Stimulated activated CD8-positive, alpha-beta memory T cell treated with anti-CD3 and anti-CD28 coated beads, Interleukin-12 subunit alpha, Interleukin-12 subunit beta, amount 100 ng/mL, for 24 hours (primary cell): Measurements from ENCODE around the gene AUH.

Experiments
- DNase-seq: peaks from one replicate; pipeline ENCODE4 v3.0.0-alpha.2; 2020; ENCODE audit errors: extremely low read depth

Gene AUH

GRCh38 chr9:91247278-91247677, 114.4 kb downstream of the AUH start:
- DNase-seq: no peak

- DNase-seq: no peak
Measured at GRCh38 chr9:91246846-91247245, 114.9 kb downstream of the AUH start.

- DNase-seq: no peak
Measured at GRCh38 chr9:91245431-91246313, 116.0 kb downstream of the AUH start.

GRCh38 chr9:91243029-91243428, 118.7 kb downstream of the AUH start:
- DNase-seq: no peak

GRCh38 chr9:91241909-91242308, 119.8 kb downstream of the AUH start:
- no peak for DNase-seq

- no peak for DNase-seq
Measured at GRCh38 chr9:91240596-91241165, 121.0 kb downstream of the AUH start.

- DNase-seq: no peak
Measured at GRCh38 chr9:91239367-91240111, 122.2 kb downstream of the AUH start.

- DNase-seq: no peak
Measured at GRCh38 chr9:91234523-91234922, 127.2 kb downstream of the AUH start.

- DNase-seq: no peak
Measured at GRCh38 chr9:91231619-91232018, 130.1 kb downstream of the AUH start.

- DNase-seq: no peak
Measured at GRCh38 chr9:91223000-91223399, 138.7 kb downstream of the AUH start.

GRCh38 chr9:91222457-91222856, 139.3 kb downstream of the AUH start:
- no peak for DNase-seq

GRCh38 chr9:91221332-91221731, 140.4 kb downstream of the AUH start:
- no peak for DNase-seq

GRCh38 chr9:91220491-91221135, 141.1 kb downstream of the AUH start:
- DNase-seq: no peak

GRCh38 chr9:91220021-91220420, 141.7 kb downstream of the AUH start:
- DNase-seq: no peak

GRCh38 chr9:91219557-91219956, 142.2 kb downstream of the AUH start:
- no peak for DNase-seq

- no peak for DNase-seq
Measured at GRCh38 chr9:91217388-91217787, 144.3 kb downstream of the AUH start.

GRCh38 chr9:91214867-91215266, 146.9 kb downstream of the AUH start:
- no peak for DNase-seq

GRCh38 chr9:91214086-91214485, 147.6 kb downstream of the AUH start:
- DNase-seq: no peak

- no peak for DNase-seq
Measured at GRCh38 chr9:91212596-91213243, 149.0 kb downstream of the AUH start.

- DNase-seq: no peak
Measured at GRCh38 chr9:91211919-91212318, 149.8 kb downstream of the AUH start.

GRCh38 chr9:91211414-91211813, 150.3 kb downstream of the AUH start:
- no peak for DNase-seq

- DNase-seq: no peak
Measured at GRCh38 chr9:91210318-91210717, 151.4 kb downstream of the AUH start.
